GM18861 (cell line): ENCODE data around the gene TENT4A.

ENCODE experiments used
- ATAC-seq: cut with Tn5 transposase; IDR thresholded peaks from one replicate; pipeline ENCODE4 v1.9.1; 2021; ENCODE audit not compliant: unreplicated experiment

Gene TENT4A

GRCh38 chr5:6749026-6749716, 35.9 kb downstream of the TENT4A start:
- no peak for ATAC-seq

DNA sequence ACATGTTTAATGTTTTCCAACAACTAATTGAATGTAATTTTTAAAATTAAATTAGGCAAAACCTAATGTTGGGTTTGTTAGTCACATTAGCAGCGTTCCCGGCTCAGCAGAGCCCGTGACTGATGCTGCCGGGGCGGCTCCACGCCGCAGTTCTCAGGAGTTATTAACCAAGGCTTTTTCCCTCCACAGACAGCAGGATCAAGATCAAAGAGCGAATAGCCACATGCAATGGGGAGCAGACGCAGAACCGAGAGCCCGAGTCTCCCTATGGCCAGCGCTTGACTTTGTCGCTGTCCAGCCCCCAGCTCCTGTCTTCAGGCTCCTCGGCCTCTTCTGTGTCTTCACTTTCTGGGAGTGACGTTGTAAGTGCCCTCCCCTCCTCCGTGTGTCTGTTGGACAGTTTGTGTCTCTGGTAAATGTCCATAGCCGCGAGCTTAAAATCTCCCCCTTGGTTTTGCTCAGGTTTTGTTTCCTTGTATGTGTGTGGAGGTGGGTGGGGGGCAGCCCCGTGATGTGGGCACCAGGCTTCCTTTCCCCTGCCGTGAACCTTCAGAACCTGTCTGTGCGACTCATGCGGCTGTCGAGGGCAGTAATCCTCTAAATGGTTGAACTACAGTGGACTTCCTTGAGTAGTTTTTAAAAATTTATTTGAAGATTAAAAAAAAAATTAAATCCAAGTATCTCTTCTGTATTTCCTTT, 37.1 kb downstream of the TENT4A start:
- no peak for ATAC-seq

- ATAC-seq: no peak
Observed at GRCh38 chr5:6750951-6751685, 37.9 kb downstream of the TENT4A start.

DNA sequence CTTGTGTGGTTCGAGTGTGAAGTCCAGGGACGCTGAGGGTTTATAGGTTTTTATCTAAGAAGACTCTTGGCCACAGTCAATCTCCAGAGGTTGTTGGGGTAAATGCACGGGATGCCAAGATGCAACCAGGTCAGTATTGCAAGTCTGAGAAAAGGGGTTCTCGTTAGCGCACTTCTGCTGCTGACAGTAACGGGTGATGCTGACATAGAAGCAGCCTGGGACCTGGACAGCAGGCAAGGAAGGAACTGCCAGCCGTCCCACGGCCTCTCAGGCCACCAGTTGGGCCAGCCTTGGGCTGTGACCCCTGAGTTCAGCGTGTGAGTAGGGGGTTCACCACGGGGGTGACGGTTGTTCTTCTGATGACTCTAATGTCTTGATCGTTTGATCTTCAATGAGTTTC, 39.0 kb downstream of the TENT4A start:
- ATAC-seq: no peak

GRCh38 chr5:6752782-6753181, 39.5 kb downstream of the TENT4A start:
- ATAC-seq: no peak

GRCh38 chr5:6753851-6754250, 40.6 kb downstream of the TENT4A start:
- no peak for ATAC-seq

DNA sequence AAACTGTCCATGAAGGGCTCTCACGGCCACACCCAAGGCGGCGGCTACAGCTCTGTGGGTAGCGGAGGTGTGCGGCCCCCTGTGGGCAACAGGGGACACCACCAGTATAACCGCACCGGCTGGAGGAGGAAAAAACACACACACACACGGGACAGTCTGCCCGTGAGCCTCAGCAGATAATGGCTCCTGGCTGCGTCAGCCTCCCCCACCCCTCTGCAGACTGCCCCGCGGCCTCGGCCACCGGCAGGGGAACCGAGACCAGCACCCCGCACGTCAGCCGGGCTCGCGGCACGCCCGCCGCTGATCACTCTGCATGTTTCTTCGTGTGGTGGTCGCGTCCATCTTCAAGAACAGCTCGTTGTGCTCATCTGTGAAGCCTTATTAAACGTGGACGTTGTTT, 41.5 kb downstream of the TENT4A start:
- ATAC-seq: no peak

DNA sequence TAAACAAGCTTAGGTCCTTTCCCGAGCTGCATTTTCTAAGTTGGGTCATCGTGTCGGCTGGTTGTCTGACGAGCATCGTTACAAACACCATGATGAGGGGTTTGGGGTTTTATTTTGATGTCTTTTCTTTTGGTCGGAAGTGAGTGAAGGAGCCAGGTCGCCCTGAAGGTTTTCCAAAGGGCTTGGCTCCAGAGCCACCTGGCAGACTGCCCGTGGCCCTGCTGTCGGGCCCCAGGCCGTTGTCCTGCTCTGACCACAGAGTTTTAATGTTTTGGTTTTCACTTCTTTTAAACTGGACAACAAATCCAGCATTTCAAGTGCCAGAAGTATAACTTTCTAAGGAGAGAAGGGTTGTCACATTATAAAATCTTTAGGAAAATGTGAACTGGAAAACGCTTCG, 42.3 kb downstream of the TENT4A start:
- ATAC-seq: no peak

DNA sequence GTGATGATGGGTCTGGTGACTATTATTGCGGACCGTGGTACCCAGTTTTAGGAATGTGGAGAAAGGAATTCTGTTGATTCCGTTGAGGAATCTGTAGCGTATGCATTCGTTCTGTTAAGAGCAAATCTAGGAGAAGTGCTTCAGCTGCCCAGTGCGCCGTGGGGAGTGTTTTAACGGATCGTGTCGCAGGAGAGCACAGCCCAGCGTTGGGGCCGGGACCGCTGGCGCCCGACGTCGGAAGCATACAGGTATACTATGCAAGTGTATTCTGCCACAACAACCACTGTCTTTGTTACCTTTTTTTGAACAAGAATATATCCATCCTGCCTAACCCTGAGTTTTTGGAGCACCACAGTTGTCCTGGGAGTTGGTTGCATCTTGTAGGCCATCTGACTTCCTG, 42.7 kb downstream of the TENT4A start:
- ATAC-seq: no peak

- no peak for ATAC-seq
Observed at GRCh38 chr5:6757414-6757969, 44.3 kb downstream of the TENT4A start.

DNA sequence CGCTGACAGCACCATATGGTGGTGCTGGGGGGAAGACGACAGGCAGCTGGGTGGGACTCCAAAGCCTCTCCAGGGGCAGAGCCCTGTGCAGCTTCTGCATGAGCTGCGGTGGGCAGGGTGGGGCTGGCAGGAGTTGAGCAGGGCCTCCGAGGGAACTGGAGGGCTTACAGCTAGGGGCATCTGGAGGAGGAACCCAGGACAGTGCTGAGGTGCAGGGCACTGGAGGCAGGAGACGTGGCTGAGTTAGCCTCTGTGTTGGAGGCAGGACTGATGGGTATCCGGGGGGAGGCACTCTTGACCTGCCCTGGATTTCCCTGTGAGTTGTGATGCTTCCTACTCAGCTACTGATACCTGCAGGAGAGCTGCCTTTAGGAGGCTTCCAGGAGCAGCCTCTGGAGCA, 45.0 kb downstream of the TENT4A start:
- ATAC-seq: no peak

GRCh38 chr5:6758706-6759105, 45.5 kb downstream of the TENT4A start:
- no peak for ATAC-seq

GRCh38 chr5:6759401-6759800, 46.2 kb downstream of the TENT4A start:
- ATAC-seq: no peak

DNA sequence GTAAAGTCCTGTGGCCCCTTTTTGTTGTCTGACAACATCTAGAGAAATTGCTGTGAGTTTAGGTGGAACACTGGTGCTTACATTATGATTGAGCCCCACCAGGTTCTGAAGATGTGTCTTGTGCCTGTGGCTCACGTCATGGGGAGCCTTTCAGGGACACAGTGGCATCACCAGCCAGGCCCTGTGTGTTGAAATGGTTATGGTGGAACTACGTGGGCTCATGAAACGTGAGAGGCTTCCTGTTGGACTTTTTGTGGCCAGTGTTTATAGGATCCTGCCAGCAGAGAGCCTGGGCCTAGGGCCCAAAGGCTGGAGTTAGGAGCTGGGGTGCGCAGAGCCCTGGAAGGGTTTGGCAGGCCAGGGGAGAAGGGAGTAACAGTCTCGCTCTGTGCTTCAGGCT, 46.8 kb downstream of the TENT4A start:
- no peak for ATAC-seq

GRCh38 chr5:6760686-6761085, 47.5 kb downstream of the TENT4A start:
- no peak for ATAC-seq

GRCh38 chr5:6761333-6761732, 48.1 kb downstream of the TENT4A start:
- no peak for ATAC-seq

- ATAC-seq: no peak
Observed at GRCh38 chr5:6762116-6762515, 48.9 kb downstream of the TENT4A start.

DNA sequence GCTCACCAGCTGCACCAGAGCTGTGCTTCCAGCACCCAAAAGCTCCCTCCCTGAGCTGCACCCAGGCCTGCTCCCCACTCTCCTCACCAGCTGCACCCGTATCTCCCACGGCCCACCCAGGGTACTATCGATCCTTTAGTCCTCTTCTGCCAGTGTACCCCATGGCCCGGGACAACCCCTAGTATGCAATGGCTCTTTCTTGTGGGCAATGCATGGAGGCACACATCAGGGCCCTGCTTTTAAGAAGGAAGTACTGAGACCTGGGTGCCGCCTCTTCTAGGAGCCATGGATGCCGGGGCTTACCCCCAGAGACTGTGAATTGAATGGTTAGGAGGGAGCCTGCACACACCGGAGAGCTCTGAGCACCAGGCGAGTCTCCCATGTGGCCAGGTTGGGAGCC, 49.5 kb downstream of the TENT4A start:
- ATAC-seq: no peak

GRCh38 chr5:6763191-6763590, 50.0 kb downstream of the TENT4A start:
- ATAC-seq: no peak

GRCh38 chr5:6765612-6766525, 52.6 kb downstream of the TENT4A start:
- peak; percentile 81 for ATAC-seq

DNA sequence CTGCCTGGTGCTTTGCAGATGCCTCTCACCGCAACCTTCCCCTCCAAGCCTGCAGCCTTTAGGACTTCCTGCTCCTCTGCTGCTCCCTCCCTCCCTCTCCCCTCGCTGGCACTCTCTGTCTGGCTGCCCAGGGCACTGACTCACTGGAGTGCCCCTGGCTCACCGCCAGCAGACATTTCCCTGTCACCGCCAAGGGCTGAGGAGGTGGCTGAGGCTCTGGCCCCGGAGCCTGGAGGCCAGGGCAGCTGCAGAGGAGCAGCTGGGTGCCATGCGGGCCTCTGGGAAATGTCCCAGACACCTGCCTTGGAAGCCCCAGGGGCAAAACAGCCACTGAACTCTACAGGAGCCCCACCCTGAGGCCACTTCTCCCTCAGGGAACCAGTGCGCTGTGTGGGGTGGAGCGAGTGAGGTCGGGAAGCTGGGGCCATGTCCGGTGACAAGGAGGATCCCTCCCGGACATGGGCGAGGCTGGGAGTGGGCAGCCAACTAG, 53.4 kb downstream of the TENT4A start:
- ATAC-seq: peak; percentile 43
